PC-3 (cell line): Measurements from ENCODE around the gene HSPB6. TPM values are rescaled to one million over a fixed set of nuclear protein-coding genes. Genes with fewer than 3 reads are reported as not detected.

ENCODE experiments used
- ATAC-seq: fragments of 200-7000 bp; cut with Tn5 transposase; 2 replicates; pipeline ENCODE4 v1.9.1; 2020; ENCODE audit warnings: mild to moderate bottlenecking, moderate library complexity
- BruUV-seq: library from RNA; stranded (reverse); fragments of 400-500 nt; replicated peaks from 2 replicates; lab custom pipeline; 2021; lab: Mats Ljungman, UMichigan
- CTCF ChIA-PET: fragments of 300-600 bp; sonication (Branson Sonifier 250); formaldehyde crosslinking; loops from one replicate; lab custom pipeline; 2022; ENCODE audit warnings: antibody characterized with exemption; lab: Charles Lee
- POLR2A ChIA-PET: fragments of 300-600 bp; sonication (Branson Sonifier 250); formaldehyde crosslinking; loops from one replicate; lab custom pipeline; 2022; ENCODE audit warnings: antibody characterized with exemption; ENCODE audit not compliant: unreplicated experiment; lab: Charles Lee
- DNase-seq: peaks from one replicate; pipeline ENCODE4 v3.0.0-alpha.2; 2015
- H2AFZ ChIP-seq: fragments of 300-600 bp; sonication (generic); 2 replicates; pipeline ENCODE4 v1.6.0; 2016; ENCODE audit warnings: antibody characterized with exemption, low read length
- H3F3A ChIP-seq: fragments of 300-600 bp; sonication (generic); one replicate; pipeline ENCODE4 v1.6.0; 2017; ENCODE audit warnings: antibody characterized with exemption, low read length, control low read depth, mild to moderate bottlenecking; ENCODE audit not compliant: unreplicated experiment
- H3K27ac ChIP-seq: fragments of 300-600 bp; sonication (generic); 2 replicates; pipeline ENCODE4 v1.5.1; 2016; ENCODE audit warnings: mild to moderate bottlenecking, low read length
- H3K27me3 ChIP-seq: fragments of 300-600 bp; sonication (generic); 2 replicates; pipeline ENCODE4 v1.6.1; 2016; ENCODE audit warnings: low read length, mixed read lengths
- H3K36me3 ChIP-seq: fragments of 300-600 bp; sonication (generic); 2 replicates; pipeline ENCODE4 v1.6.1; 2016; ENCODE audit warnings: low read depth, mixed run types, low read length, mixed read lengths
- H3K4me1 ChIP-seq: fragments of 300-600 bp; sonication (generic); 2 replicates; pipeline ENCODE4 v1.5.1; 2016; ENCODE audit warnings: low read length; ENCODE audit not compliant: insufficient read depth
- H3K4me2 ChIP-seq: fragments of 300-600 bp; sonication (generic); 2 replicates; pipeline ENCODE4 v1.6.0; 2016; ENCODE audit warnings: low read length
- H3K4me3 ChIP-seq: fragments of 300-600 bp; sonication (generic); 2 replicates; pipeline ENCODE4 v1.5.1; 2016; ENCODE audit warnings: mild to moderate bottlenecking, low read length, mixed read lengths
- H3K79me2 ChIP-seq: fragments of 300-600 bp; sonication (generic); 2 replicates; pipeline ENCODE4 v1.6.1; 2017; ENCODE audit warnings: low read length, mixed read lengths
- H3K9ac ChIP-seq: fragments of 300-600 bp; sonication (generic); 2 replicates; pipeline ENCODE4 v1.6.0; 2016; ENCODE audit warnings: mild to moderate bottlenecking, low read length
- H3K9me2 ChIP-seq: fragments of 300-600 bp; sonication (generic); replicated peaks from 2 replicates; pipeline ENCODE4 v1.6.1; 2016; ENCODE audit warnings: mixed run types, low read length, mixed read lengths
- H3K9me3 ChIP-seq: fragments of 300-600 bp; sonication (generic); 2 replicates; pipeline ENCODE4 v1.6.1; 2016; ENCODE audit warnings: low read length, mixed read lengths
- H4K20me1 ChIP-seq: fragments of 300-600 bp; sonication (generic); 2 replicates; pipeline ENCODE4 v1.6.1; 2016; ENCODE audit warnings: low read length, mixed read lengths
- CTCF ChIP-seq: fragments of 300-600 bp; sonication (generic); conservative IDR thresholded peaks from 2 replicates; pipeline ENCODE4 v1.5.1; 2017; ENCODE audit warnings: antibody characterized with exemption, low read depth, mild to moderate bottlenecking, low read length
- EZH2 ChIP-seq: fragments of 300-600 bp; sonication (generic); IDR thresholded peaks from one replicate; pipeline ENCODE4 v1.6.1; 2017; ENCODE audit warnings: antibody characterized with exemption, mild to moderate bottlenecking, low read length; ENCODE audit not compliant: unreplicated experiment
- EZH2phosphoT487 ChIP-seq: fragments of 300-600 bp; sonication (generic); IDR thresholded peaks from 2 replicates; pipeline ENCODE4 v1.6.1; 2018; ENCODE audit warnings: mild to moderate bottlenecking, antibody characterized with exemption, low read length, borderline replicate concordance
- intact Hi-C: fragments of 100-400 bp; cut with micrococcal nuclease; formaldehyde crosslinking; loops from 2 replicates; pipeline ENCODE4 v1.9.0; 2023
- total RNA-seq: library from RNA; depleted of rRNA; stranded (reverse); fragments of >200 nt; gene quantifications from 2 replicates; pipeline ENCODE4 v1.2.3, GENCODE V29; 2014

HSPB6 gene
- total RNA-seq, 1 experiment from 2014 or later, result not detected

- no peak for ATAC-seq
- H3K36me3 ChIP-seq, result no peaks in the 10 kb centered on the region; the same call in 1 of the 2 replicates
Observed at GRCh38 chr19:35739275-35740107, 17.3 kb downstream of the HSPB6 start.

GRCh38 chr19:35738887-35739229, 18.0 kb downstream of the HSPB6 start:
- Histone ChIP-seq H3K4me1 (0 out of 2 replicates have a peak, but pooled peaks cover 4% of the 10 kb centered on the region), H4K20me1 (no peaks in the 10 kb centered on the region), H3K9me2 (no peaks in the 10 kb centered on the region), H3K27ac (no peak overlapping the region), H3K4me2 (no peak overlapping the region), H3K9ac (no peak overlapping the region), H3K27me3 (no peaks in the 10 kb centered on the region), H3K4me3 (no peak overlapping the region), H3K79me2 (no peaks in the 10 kb centered on the region), H3K36me3 (no peaks in the 10 kb centered on the region; the same call in 1 of the 2 replicates), H3F3A (no peaks in the 10 kb centered on the region), H2AFZ (no peak overlapping the region), H3K9me3 (no peaks in the 10 kb centered on the region)
- ChIA-PET CTCF (no interaction called here), POLR2A (no interaction called here)
- no TSS peak for BruUV-seq
- ATAC-seq (no peak), DNase-seq (no peak)
- intact Hi-C loops, result no loop called here
- TF ChIP-seq EZH2 (no peak), EZH2phosphoT487 (no peak), CTCF (no peak)

More at GRCh38 chr19:35739275-35740107, 17.3 kb downstream of the HSPB6 start:
- Histone ChIP-seq H3F3A (no peaks in the 10 kb centered on the region), H3K9me3 (no peaks in the 10 kb centered on the region), H3K27me3 (no peaks in the 10 kb centered on the region), H3K4me3 (peak overlapping the region; percentile 70; the same call in 1 of the 2 replicates), H3K4me2 (peak overlapping the region; percentile 94), H3K9me2 (no peaks in the 10 kb centered on the region), H2AFZ (no peak overlapping the region), H3K79me2 (no peaks in the 10 kb centered on the region), H3K9ac (peak overlapping the region; percentile 32; the same call in 1 of the 2 replicates), H3K4me1 (peaks cover 7% of the 10 kb centered on the region), H4K20me1 (no peaks in the 10 kb centered on the region), H3K27ac (no peak overlapping the region)
- DNase-seq, result no peak
- intact Hi-C loops, result loop anchor here (2.0 kb wide), 1 partner anchor 35 kb away; the partner anchor contains the start of gene ARHGAP33
- POLR2A ChIA-PET, result no interaction called here
- no TSS peak for BruUV-seq
- CTCF ChIA-PET, result no interaction called here
- TF ChIP-seq EZH2phosphoT487 (no peak), EZH2 (no peak), CTCF (no peak)
